Neuronal stem cell (in vitro differentiated cells): Measurements from ENCODE around the gene SIRT2.
A peak's percentile ranks its signal among the peaks of the same experiment; 100 is the strongest.

Experiments
- DNase-seq: peaks from one replicate; pipeline ENCODE4 v3.0.0-alpha.2; 2013; ENCODE audit warnings: low spot score
- H2AFZ ChIP-seq: one replicate; pipeline ENCODE4 v1.6.1; 2013; ENCODE audit warnings: mild to moderate bottlenecking, low read length, inconsistent platforms
- H2AK5ac ChIP-seq: 2 replicates; pipeline ENCODE4 v1.6.1; 2013; ENCODE audit warnings: low read depth, mild to moderate bottlenecking, inconsistent platforms, low read length, moderate library complexity, mixed read lengths
- H2BK120ac ChIP-seq: 2 replicates; pipeline ENCODE4 v1.6.1; 2013; ENCODE audit warnings: low read depth, mild to moderate bottlenecking, inconsistent platforms, low read length, moderate library complexity, mixed read lengths
- H2BK12ac ChIP-seq: one replicate; pipeline ENCODE4 v1.6.1; 2013; ENCODE audit warnings: low read length, inconsistent platforms
- H2BK15ac ChIP-seq: 2 replicates; pipeline ENCODE4 v1.6.1; 2013; ENCODE audit warnings: mild to moderate bottlenecking, low read length, inconsistent platforms, mixed read lengths
- H2BK5ac ChIP-seq: one replicate; pipeline ENCODE4 v1.6.1; 2013; ENCODE audit warnings: inconsistent platforms, mild to moderate bottlenecking, low read length, moderate library complexity
- H3K14ac ChIP-seq: one replicate; pipeline ENCODE4 v1.6.1; 2013; ENCODE audit warnings: low read length, inconsistent platforms
- H3K18ac ChIP-seq: 2 replicates; pipeline ENCODE4 v1.6.1; 2013; ENCODE audit warnings: low read length, inconsistent platforms
- H3K23ac ChIP-seq: 2 replicates; pipeline ENCODE4 v1.6.1; 2013; ENCODE audit warnings: low read depth, mild to moderate bottlenecking, mixed read lengths, low read length, inconsistent platforms; ENCODE audit not compliant: poor library complexity
- H3K27ac ChIP-seq: replicated peaks from 3 replicates; pipeline ENCODE4 v1.5.1; 2013; ENCODE audit warnings: low read length, inconsistent platforms
- H3K27me3 ChIP-seq, 3 experiments: 2 replicates each; pipeline ENCODE4 v1.6.1; 2013; ENCODE audit warnings: low read length in 3 of 3, mild to moderate bottlenecking in 2 of 3, inconsistent platforms in 1 of 3, low read depth in 1 of 3, mixed read lengths in 1 of 3, moderate library complexity in 1 of 3; ENCODE audit not compliant: control insufficient read depth in 3 of 3, insufficient read depth in 3 of 3
- H3K36me3 ChIP-seq, 2 donors: replicated peaks in 1 of 2; 2 replicates each; pipeline ENCODE4 v1.6.1; 2013; ENCODE audit warnings: low read length in 2 of 2; ENCODE audit not compliant: control insufficient read depth in 2 of 2, insufficient read depth in 2 of 2
- H3K4ac ChIP-seq: 2 replicates; pipeline ENCODE4 v1.6.1; 2013; ENCODE audit warnings: inconsistent platforms, mild to moderate bottlenecking, low read length, moderate library complexity
- H3K4me1 ChIP-seq, 2 donors: 1 replicate in 1 of 2; 2 replicates in 1 of 2; pipeline ENCODE4 v1.6.1; 2013; ENCODE audit warnings: low read length in 2 of 2, low read depth in 1 of 2; ENCODE audit not compliant: control insufficient read depth in 2 of 2, insufficient read depth in 1 of 2
- H3K4me2 ChIP-seq: one replicate; pipeline ENCODE4 v1.6.1; 2013; ENCODE audit warnings: mild to moderate bottlenecking, low read length, inconsistent platforms; ENCODE audit not compliant: insufficient read depth, poor library complexity, severe bottlenecking
- H3K4me3 ChIP-seq, 2 donors: 2 replicates each; pipeline ENCODE4 v1.5.1; 2013; ENCODE audit warnings: low read length in 2 of 2, mild to moderate bottlenecking in 2 of 2, inconsistent platforms in 1 of 2, moderate library complexity in 1 of 2
- H3K79me1 ChIP-seq: one replicate; pipeline ENCODE4 v1.6.1; 2013; ENCODE audit warnings: low read depth, mild to moderate bottlenecking, inconsistent platforms, low read length, moderate library complexity
- H3K9ac ChIP-seq: one replicate; pipeline ENCODE4 v1.6.1; 2013; ENCODE audit warnings: mild to moderate bottlenecking, low read depth, low read length, inconsistent platforms; ENCODE audit not compliant: poor library complexity
- H3K9me3 ChIP-seq, 2 donors: replicated peaks in 1 of 2; 2 replicates each; pipeline versions ENCODE3 to v1.6.1; 2013; ENCODE audit warnings: low read length in 2 of 2, mild to moderate bottlenecking in 2 of 2, inconsistent platforms in 1 of 2, low read depth in 1 of 2, mixed read lengths in 1 of 2, moderate library complexity in 1 of 2; ENCODE audit not compliant: control insufficient read depth in 2 of 2, insufficient read depth in 1 of 2
- H4K8ac ChIP-seq: one replicate; pipeline ENCODE4 v1.6.1; 2013; ENCODE audit warnings: low read depth, mild to moderate bottlenecking, inconsistent platforms, low read length, moderate library complexity
- H4K91ac ChIP-seq: one replicate; pipeline ENCODE4 v1.6.1; 2013; ENCODE audit warnings: low read length, low read depth, mild to moderate bottlenecking, inconsistent platforms; ENCODE audit not compliant: poor library complexity
- WGBS, 2 donors: extraction: QIAGEN DNeasy Blood & Tissue Kit; methylation state at CpG; one replicate each; pipeline ENCODE4 v1.1.7; 2013; ENCODE audit warnings: missing lambda C conversion rate in 2 of 2, mixed read lengths in 1 of 2; ENCODE audit not compliant: insufficient read length in 2 of 2, insufficient replicate concordance in 1 of 2; ENCODE audit errors: extremely low coverage in 2 of 2; 5-methylcytosine and 5-hydroxymethylcytosine counted together

The SIRT2 gene

DNA sequence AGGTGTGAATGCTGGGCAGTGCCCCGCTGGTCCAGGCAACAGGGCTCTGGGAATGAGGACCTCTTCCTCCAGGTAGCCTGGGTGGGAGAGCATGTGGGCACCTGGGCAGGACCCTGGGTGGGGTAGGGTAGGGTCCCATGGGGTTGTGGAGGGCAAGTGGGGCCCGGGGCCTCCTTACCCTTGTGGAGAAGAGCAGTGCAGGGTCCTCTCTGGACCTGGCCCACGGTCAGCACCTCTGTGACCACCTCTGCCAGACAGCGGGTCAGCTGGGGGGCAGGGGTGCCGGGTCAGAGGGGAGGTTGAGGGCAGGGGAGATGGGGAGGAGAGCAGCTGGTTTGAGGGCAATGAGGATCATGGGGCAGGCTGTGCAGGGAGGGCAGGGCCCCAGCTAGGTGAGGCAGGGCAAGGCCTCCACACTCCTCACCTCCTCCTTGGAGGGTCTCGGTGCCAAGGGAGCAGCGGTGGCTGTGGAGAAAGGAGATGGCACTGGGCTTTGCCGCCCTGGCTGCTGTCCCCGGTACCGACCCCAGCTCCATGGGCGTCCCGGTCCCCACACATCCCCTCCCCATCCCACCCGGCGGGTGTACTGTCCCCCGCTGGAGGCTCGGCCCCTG lies 12.1 kb upstream of the SIRT2 start:
- H3K14ac ChIP-seq = peak overlapping the region; percentile 38
- no peak overlapping the region for H3K4ac ChIP-seq
- H2AK5ac ChIP-seq = peak overlapping the region; percentile 88
- peaks cover 0 to 12% of the 10 kb centered on the region in 2 donors for H3K9me3 ChIP-seq
- H3K79me1 ChIP-seq = peaks cover 2% of the 10 kb centered on the region
- no peak for DNase-seq
- no CpG with 5 or more reads among the region's 16 CpGs for WGBS, 2 donors
- no peak overlapping the region for H3K27ac ChIP-seq
- H3K4me2 ChIP-seq = no peak overlapping the region
- H3K18ac ChIP-seq = peak overlapping the region; percentile 64
- H2BK15ac ChIP-seq = peak overlapping the region; percentile 85
- no peak overlapping the region for H2BK120ac ChIP-seq
- no peak overlapping the region for H4K91ac ChIP-seq
- H4K8ac ChIP-seq = peak overlapping the region; percentile 82
- no peaks in the 10 kb centered on the region for H3K4me1 ChIP-seq
- H3K36me3 ChIP-seq = peaks cover 12% of the 10 kb centered on the region in 2 donors
- peak overlapping the region; percentile 95 for H3K23ac ChIP-seq
- peak overlapping the region; percentile 30 for H3K9ac ChIP-seq
- peak overlapping the region in 1 of 2 donors; percentile 29 for H3K4me3 ChIP-seq
- H2BK5ac ChIP-seq = peak overlapping the region; percentile 82
- peak overlapping the region; percentile 61 for H2AFZ ChIP-seq
- H2BK12ac ChIP-seq = peak overlapping the region; percentile 41
- H3K27me3 ChIP-seq = no peaks in the 10 kb centered on the region

DNA sequence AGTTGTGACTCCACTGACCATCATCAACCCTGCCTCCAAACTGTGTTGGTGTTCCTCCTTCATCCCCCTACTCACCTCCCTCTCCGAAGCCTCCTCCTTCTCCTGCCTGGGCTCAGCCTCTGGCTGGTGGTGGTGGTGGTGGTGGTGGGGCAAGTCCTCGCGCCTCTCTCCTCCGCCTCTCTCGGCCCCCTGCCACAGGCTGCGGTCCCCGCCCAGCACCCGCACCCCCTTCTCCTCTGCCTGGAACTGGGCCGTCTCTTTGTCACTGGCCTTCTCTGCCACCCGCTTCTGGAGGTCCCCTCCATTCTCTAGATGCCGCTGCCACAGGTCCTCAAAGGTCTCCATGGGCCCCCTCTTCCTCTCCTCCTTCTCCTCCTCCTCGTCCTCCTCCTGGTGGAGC lies 11.1 kb upstream of the SIRT2 start:
- Histone ChIP-seq H4K8ac (no peak overlapping the region), H3K27ac (no peak overlapping the region), H3K27me3 (no peaks in the 10 kb centered on the region), H2BK15ac (no peak overlapping the region), H3K23ac (no peak overlapping the region), H3K9ac (no peak overlapping the region), H2BK5ac (no peak overlapping the region), H3K18ac (peak overlapping the region; percentile 32), H3K4me1 (no peaks in the 10 kb centered on the region), H2BK12ac (no peak overlapping the region), H3K14ac (no peak overlapping the region), H3K4me3 (no peak overlapping the region), H2AFZ (no peak overlapping the region), H3K4me2 (no peak overlapping the region), H3K79me1 (no peaks in the 10 kb centered on the region), H3K4ac (no peak overlapping the region), H2BK120ac (no peak overlapping the region), H4K91ac (no peak overlapping the region), H3K9me3 (peaks cover 0 to 12% of the 10 kb centered on the region in 2 donors), H3K36me3 (peaks cover 12 to 18% of the 10 kb centered on the region in 2 donors), H2AK5ac (no peak overlapping the region)
- no CpG with 5 or more reads among the region's 12 CpGs for WGBS, 2 donors
- no peak for DNase-seq

DNA sequence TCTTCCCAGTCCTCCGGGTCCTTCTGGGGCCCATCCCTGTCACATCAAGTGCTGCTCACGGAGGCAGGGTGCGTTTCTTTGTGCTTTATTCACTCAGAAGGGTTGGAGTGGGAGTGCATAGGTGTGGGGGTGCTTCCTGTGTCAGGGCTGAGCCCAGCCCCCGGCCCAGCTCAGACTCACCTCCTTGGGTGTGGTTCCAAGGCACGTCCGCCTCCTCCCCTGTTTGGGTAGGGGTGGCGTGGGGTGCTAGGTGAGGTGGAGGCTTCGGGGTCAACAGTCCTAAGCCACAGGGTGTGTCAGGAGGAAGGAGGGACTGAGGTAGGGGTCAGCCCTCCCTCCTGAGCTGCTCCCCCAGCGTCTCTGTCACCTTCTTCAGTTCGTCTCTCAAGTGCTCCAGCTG lies 9.5 kb upstream of the SIRT2 start:
- Histone ChIP-seq H2BK5ac (peak overlapping the region; percentile 29), H3K36me3 (peaks cover 20 to 30% of the 10 kb centered on the region in 2 donors), H2AK5ac (no peak overlapping the region), H3K79me1 (no peaks in the 10 kb centered on the region), H3K9ac (no peak overlapping the region), H3K14ac (no peak overlapping the region), H2BK12ac (no peak overlapping the region), H2BK120ac (no peak overlapping the region), H3K4me2 (no peak overlapping the region), H4K8ac (no peak overlapping the region), H3K27ac (no peak overlapping the region), H3K4me1 (peaks cover 0 to 2% of the 10 kb centered on the region in 2 donors), H4K91ac (no peak overlapping the region), H3K27me3 (no peaks in the 10 kb centered on the region), H2AFZ (no peak overlapping the region), H3K9me3 (peaks cover 0 to 12% of the 10 kb centered on the region in 2 donors), H2BK15ac (no peak overlapping the region), H3K4me3 (no peak overlapping the region), H3K23ac (peak overlapping the region; percentile 3), H3K4ac (no peak overlapping the region), H3K18ac (no peak overlapping the region)
- no peak for DNase-seq
- whole genome bisulfite sequencing, 2 donors = no CpG with 5 or more reads among the region's 10 CpGs

DNA sequence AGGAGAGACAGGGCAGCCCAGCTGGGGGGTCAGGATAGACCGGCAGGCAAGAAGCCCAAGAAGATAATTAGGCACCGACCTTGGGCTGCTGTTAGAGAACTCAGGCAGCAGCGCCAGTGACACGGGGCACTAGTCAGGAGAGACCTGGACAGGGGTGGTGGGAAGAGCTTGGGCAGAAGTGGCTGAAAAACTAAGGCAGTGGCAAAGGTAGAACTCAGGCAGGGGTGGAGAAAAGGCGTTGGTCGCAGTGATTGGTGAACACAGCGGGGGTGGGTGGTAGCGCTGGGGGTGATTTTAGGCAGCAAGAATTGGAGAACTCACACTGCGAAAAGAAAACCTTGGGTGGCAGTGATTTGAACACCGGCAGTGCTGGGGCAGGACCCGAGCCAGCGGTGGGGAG lies 8.3 kb upstream of the SIRT2 start:
- Histone ChIP-seq H3K18ac (no peak overlapping the region), H3K4me1 (peaks cover 0 to 2% of the 10 kb centered on the region in 2 donors), H2BK120ac (no peak overlapping the region), H3K9ac (peak overlapping the region; percentile 24), H2BK12ac (no peak overlapping the region), H3K9me3 (peaks cover 0 to 12% of the 10 kb centered on the region in 2 donors), H2AK5ac (no peak overlapping the region), H3K4ac (no peak overlapping the region), H3K23ac (no peak overlapping the region), H3K14ac (no peak overlapping the region), H3K4me2 (no peak overlapping the region), H3K27ac (no peak overlapping the region), H3K27me3 (no peaks in the 10 kb centered on the region), H4K91ac (no peak overlapping the region), H4K8ac (no peak overlapping the region), H3K36me3 (peaks cover 19 to 30% of the 10 kb centered on the region in 2 donors), H3K79me1 (no peaks in the 10 kb centered on the region), H2AFZ (no peak overlapping the region), H3K4me3 (peak overlapping the region in 1 of 2 donors; percentile 40), H2BK5ac (no peak overlapping the region), H2BK15ac (no peak overlapping the region)
- no peak for DNase-seq
- no CpG with 5 or more reads among the region's 12 CpGs for WGBS, 2 donors
